Spleen (tissue), 7 donors: ENCODE results near the gene APBB2.

Source experiments
- POLR2A ChIP-seq, 3 donors: fragments of 450-650 bp; IDR thresholded peaks; one replicate each; pipeline ENCODE4 v1.5.1; 2017; ENCODE audit warnings: antibody characterized with exemption in 3 of 3, mild to moderate bottlenecking in 1 of 3
- TF ChIP-seq, protein P1 (sequence below), 11 experiments: fragments of 200-600 bp in 7 of 11; fragments of 450-650 bp in 4 of 11; sonication (generic) in 4 of 11; IDR thresholded peaks in 8 of 11; conservative IDR thresholded peaks in 3 of 11; 1 replicate in 7 of 11; 2 replicates in 4 of 11; pipeline versions ENCODE4 v1.4.0 to v1.8.0; 2016 to 2021; ENCODE audit warnings: antibody characterized with exemption in 11 of 11, inconsistent platforms in 4 of 11, mild to moderate bottlenecking in 1 of 11
- donor health status: DM: no; HTN: no; CAD: no; lungs with moderate emphysema.
- donor health status: DM: no; HTN: no; CAD: no.
- donor health status: DM: no; HTN: no; CAD: no.

DNA sequence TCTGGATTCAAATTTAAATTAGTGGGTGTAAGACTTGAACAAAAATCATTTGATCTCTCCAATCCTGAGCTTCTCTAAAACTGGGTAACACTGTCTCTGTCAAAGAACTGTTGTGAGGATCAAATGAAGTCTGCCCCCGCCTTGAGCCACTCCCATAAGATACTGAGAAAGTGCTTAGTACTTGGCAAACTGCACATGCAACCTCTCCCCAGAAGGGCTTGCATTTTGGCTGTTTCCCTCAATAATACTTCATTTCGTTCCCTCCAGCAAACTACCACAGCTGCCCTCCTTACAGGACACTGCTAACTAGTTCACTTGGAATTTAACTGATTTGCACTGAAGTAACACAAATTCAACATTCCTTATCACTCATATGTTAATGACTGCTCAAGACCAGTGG is 79.8 kb downstream of the APBB2 start:
- TF ChIP-seq, protein P1, sequence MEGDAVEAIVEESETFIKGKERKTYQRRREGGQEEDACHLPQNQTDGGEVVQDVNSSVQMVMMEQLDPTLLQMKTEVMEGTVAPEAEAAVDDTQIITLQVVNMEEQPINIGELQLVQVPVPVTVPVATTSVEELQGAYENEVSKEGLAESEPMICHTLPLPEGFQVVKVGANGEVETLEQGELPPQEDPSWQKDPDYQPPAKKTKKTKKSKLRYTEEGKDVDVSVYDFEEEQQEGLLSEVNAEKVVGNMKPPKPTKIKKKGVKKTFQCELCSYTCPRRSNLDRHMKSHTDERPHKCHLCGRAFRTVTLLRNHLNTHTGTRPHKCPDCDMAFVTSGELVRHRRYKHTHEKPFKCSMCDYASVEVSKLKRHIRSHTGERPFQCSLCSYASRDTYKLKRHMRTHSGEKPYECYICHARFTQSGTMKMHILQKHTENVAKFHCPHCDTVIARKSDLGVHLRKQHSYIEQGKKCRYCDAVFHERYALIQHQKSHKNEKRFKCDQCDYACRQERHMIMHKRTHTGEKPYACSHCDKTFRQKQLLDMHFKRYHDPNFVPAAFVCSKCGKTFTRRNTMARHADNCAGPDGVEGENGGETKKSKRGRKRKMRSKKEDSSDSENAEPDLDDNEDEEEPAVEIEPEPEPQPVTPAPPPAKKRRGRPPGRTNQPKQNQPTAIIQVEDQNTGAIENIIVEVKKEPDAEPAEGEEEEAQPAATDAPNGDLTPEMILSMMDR (IDR thresholded peaks at IDR 0.05 in 8 of 11, conservative IDR thresholded peaks at IDR 0.05 in 3 of 11): no peak
- TF ChIP-seq POLR2A (IDR thresholded peaks at IDR 0.05): no peak
